Breast epithelium (tissue), 3 donors: ENCODE results near the gene KIF26B.

Experiments
- CTCF ChIP-seq, 3 donors: fragments of 450-650 bp; IDR thresholded peaks; one replicate each; pipeline ENCODE4 v1.5.1; 2016 to 2017; ENCODE audit warnings: antibody characterized with exemption in 3 of 3, mild to moderate bottlenecking in 3 of 3, moderate library complexity in 3 of 3
- POLR2A ChIP-seq: fragments of 450-650 bp; IDR thresholded peaks from one replicate; pipeline ENCODE4 v1.6.1; 2016; ENCODE audit warnings: antibody characterized with exemption, mild to moderate bottlenecking, moderate library complexity
- POLR2AphosphoS5 ChIP-seq, 3 donors: sonication (generic); formaldehyde crosslinking; IDR thresholded peaks; one replicate each; pipeline ENCODE4 v1.6.1; 2017; ENCODE audit warnings: antibody characterized with exemption in 3 of 3

DNA sequence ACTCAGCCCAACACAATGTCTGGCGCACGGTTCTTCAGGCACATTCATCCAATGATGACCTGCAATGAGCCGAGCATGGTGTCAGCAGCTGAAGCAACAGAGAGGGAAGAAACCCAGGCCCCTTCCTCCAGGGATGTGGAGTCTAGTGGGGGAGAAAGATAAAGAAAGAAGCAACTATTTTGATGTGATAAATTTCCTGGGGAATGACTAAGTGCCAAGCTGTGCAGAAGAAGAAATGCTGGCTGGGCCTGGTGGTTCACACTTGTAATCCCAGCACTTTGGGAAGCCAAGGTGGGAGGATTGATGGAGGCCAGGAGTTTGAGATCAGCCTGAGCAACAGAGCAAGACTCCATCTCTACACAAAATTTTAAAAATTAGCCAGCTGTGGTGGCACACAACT, 561.8 kb downstream of the KIF26B start:
- no peak for TF ChIP-seq POLR2A
- TF ChIP-seq CTCF (IDR thresholded peaks at IDR 0.05) = no peak
- TF ChIP-seq POLR2AphosphoS5 (IDR thresholded peaks at IDR 0.05) = no peak
